Mucosa of descending colon (tissue), 3 donors: Measurements from ENCODE around the gene TCERG1L. TPM values are rescaled to one million over a fixed set of nuclear protein-coding genes. Genes with fewer than 3 reads are reported as not detected.

Experiments used
- ATAC-seq: fragments of 200-7000 bp; cut with Tn5 transposase; one replicate; pipeline ENCODE4 v1.9.1; 2020; ENCODE audit warnings: mild to moderate bottlenecking, moderate library complexity
- DNase-seq, 3 donors: peaks; one replicate each; pipeline ENCODE4 v3.0.0-alpha.2; 2020
- H3K36me3 ChIP-seq: fragments of 200-600 bp; one replicate; pipeline ENCODE4 v1.8.0; 2021; ENCODE audit warnings: low read depth, mild to moderate bottlenecking
- H3K4me1 ChIP-seq: fragments of 200-600 bp; one replicate; pipeline ENCODE4 v1.8.0; 2021; ENCODE audit warnings: low read depth, mild to moderate bottlenecking
- H3K4me3 ChIP-seq: fragments of 200-600 bp; one replicate; pipeline ENCODE4 v1.8.0; 2021; ENCODE audit warnings: mild to moderate bottlenecking
- H3K9me3 ChIP-seq: fragments of 200-600 bp; one replicate; pipeline ENCODE4 v1.8.0; 2021; ENCODE audit warnings: mild to moderate bottlenecking
- CTCF ChIP-seq: fragments of 200-600 bp; IDR thresholded peaks from one replicate; pipeline ENCODE4 v1.8.0; 2022; ENCODE audit warnings: antibody characterized with exemption, mild to moderate bottlenecking
- intact Hi-C, 2 donors: fragments of 100-400 bp; cut with DNase I in 1 of 2; cut with micrococcal nuclease in 1 of 2; formaldehyde crosslinking; loops; one replicate each; pipeline versions ENCODE4 v1.11.0 to v1.11.1; 2022; cut with DNase I, micrococcal nuclease
- long read RNA-seq, 2 donors: library from polyadenylated mRNA; unstranded; transcript quantifications; one replicate each; pipeline ENCODE4 v2.0.0, GENCODE V29; 2019 to 2021
- total RNA-seq, 3 donors: library from RNA; stranded (reverse); fragmentation: NEBNext Ultra II Directional in 2 of 3; extraction: Animal tissue kit (Norgen Biotek cat#: 25700) in 2 of 3; gene quantifications; one replicate each; pipeline versions ENCODE4 v1.2.1 to v1.2.4, GENCODE V29; 2021 to 2023
- donor health status: DM: no; HTN: no; CAD: no; lungs with moderate emphysema.
- donor health status: DM: no; HTN: no; CAD: no.
- donor health status: DM: no; HTN: yes; CAD: no.

TCERG1L gene
- not detected for total RNA-seq
- long read RNA-seq, donor 1 = 0 reads
- long read RNA-seq, donor 2 = 0 reads

- no peaks in the 10 kb centered on the region for H3K36me3 ChIP-seq
- ATAC-seq = peak; percentile 31
- intact Hi-C loops = no loop called here
- no peak for DNase-seq
- TF ChIP-seq CTCF = no peak
- H3K4me1 ChIP-seq = no peaks in the 10 kb centered on the region
- peaks cover 4% of the 10 kb centered on the region for H3K9me3 ChIP-seq
- no peak within 1 kb of the TSS for H3K4me3 ChIP-seq
These were observed at the start of gene TCERG1L for GRCh38 chr10:131311661-131312477. TSS of gene TCERG1L (minus strand) at chr10:131311721. CDS start at chr10:131311635, 86 bp downstream.

GRCh38 chr10:131358741-131359442 lies 47.4 kb upstream of the TCERG1L start:
- DNase-seq (no peak), ATAC-seq (no peak)
- Histone ChIP-seq H3K9me3 (no peaks in the 10 kb centered on the region), H3K36me3 (no peaks in the 10 kb centered on the region), H3K4me3 (no peak overlapping the region), H3K4me1 (no peaks in the 10 kb centered on the region)
- intact Hi-C loops = no loop called here
- TF ChIP-seq CTCF = no peak

GRCh38 chr10:131356442-131356841 lies 44.9 kb upstream of the TCERG1L start:
- intact Hi-C loops = no loop called here

GRCh38 chr10:131355881-131356280 lies 44.4 kb upstream of the TCERG1L start:
- Histone ChIP-seq H3K4me1 (no peaks in the 10 kb centered on the region), H3K9me3 (peaks cover 4% of the 10 kb centered on the region), H3K4me3 (no peak overlapping the region), H3K36me3 (no peaks in the 10 kb centered on the region)
- no peak for ATAC-seq
- intact Hi-C loops = no loop called here
- no peak for DNase-seq
- no peak for TF ChIP-seq CTCF

More at GRCh38 chr10:131356442-131356841, 44.9 kb upstream of the TCERG1L start:
- DNase-seq (no peak), ATAC-seq (no peak)
- no peak for TF ChIP-seq CTCF
- Histone ChIP-seq H3K4me1 (no peaks in the 10 kb centered on the region), H3K9me3 (no peaks in the 10 kb centered on the region), H3K4me3 (no peak overlapping the region), H3K36me3 (no peaks in the 10 kb centered on the region)

- peaks cover 5% of the 10 kb centered on the region for H3K9me3 ChIP-seq
- no peak for ATAC-seq
- intact Hi-C loops = no loop called here
- TF ChIP-seq CTCF = no peak
- H3K4me3 ChIP-seq = no peak overlapping the region
- no peak for DNase-seq
- no peaks in the 10 kb centered on the region for H3K36me3 ChIP-seq
- H3K4me1 ChIP-seq = no peaks in the 10 kb centered on the region
These were observed 43.5 kb upstream of the TCERG1L start for GRCh38 chr10:131355056-131355455.
